Natural killer cell treated with Interleukin-12 subunit alpha and Interleukin-12 subunit beta and Interleukin-15 and Interleukin-18, amount 100 ng/mL, for 72 hours (primary cell): ENCODE results near the gene GUCY1A2. TPM values are rescaled to one million over a fixed set of nuclear protein-coding genes. Genes with fewer than 3 reads are reported as not detected.
"Not testable (repeated sequence)": the region's sequence is repeated elsewhere in the genome, so short reads cannot be mapped to it uniquely, and the experiment has no call there.

Experiments used
- ATAC-seq, 2 donors: fragments of 150-1000 bp; cut with Tn5 transposase in 1 of 2; sonication (Bioruptor Pico), chemical (Tn5 transposase) in 1 of 2; 2 replicates each; pipeline ENCODE4 v1.10.0; 2021
- DNase-seq: peaks from one replicate; pipeline ENCODE4 v3.0.0; 2022; ENCODE audit warnings: low spot score
- H3K27ac Mint-ChIP-seq, 2 donors: 1 replicate in 1 of 2; 2 replicates in 1 of 2; pipeline ENCODE4 v1.8.0; 2022; ENCODE audit warnings: mixed read lengths in 2 of 2, mild to moderate bottlenecking in 1 of 2, moderate library complexity in 1 of 2
- H3K27me3 Mint-ChIP-seq, 2 donors: 1 replicate in 1 of 2; 2 replicates in 1 of 2; pipeline ENCODE4 v1.8.0; 2022; ENCODE audit warnings: mixed read lengths in 2 of 2
- H3K36me3 Mint-ChIP-seq: one replicate; pipeline ENCODE4 v1.8.0; 2022; ENCODE audit warnings: mixed read lengths
- H3K4me1 Mint-ChIP-seq, 2 donors: 1 replicate in 1 of 2; 2 replicates in 1 of 2; pipeline ENCODE4 v1.8.0; 2022; ENCODE audit warnings: low read depth in 2 of 2, mixed read lengths in 2 of 2, mild to moderate bottlenecking in 1 of 2
- H3K4me3 Mint-ChIP-seq: one replicate; pipeline ENCODE4 v1.8.0; 2022; ENCODE audit warnings: mixed read lengths
- H3K9me3 Mint-ChIP-seq: 2 replicates; pipeline ENCODE4 v1.8.0; 2022; ENCODE audit warnings: mixed read lengths
- total RNA-seq, 2 donors: library from RNA; stranded (reverse); gene quantifications; one replicate each; pipeline ENCODE4 v1.2.3, GENCODE V29; 2022

Gene GUCY1A2
- total RNA-seq, 2 donors from 2014 or later = not detected

GRCh38 chr11:106957030-106957482 is 61.2 kb downstream of the GUCY1A2 start:
- Mint-ChIP-seq H3K27ac (no peak overlapping the region), H3K9me3 (peaks cover 29% of the 10 kb centered on the region), H3K4me3 (no peak overlapping the region), H3K27me3 (no peaks in the 10 kb centered on the region), H3K36me3 (no peaks in the 10 kb centered on the region), H3K4me1 (no peaks in the 10 kb centered on the region)
- DNase-seq (peak; percentile 51), ATAC-seq (no peak)

GRCh38 chr11:106950067-106950491 is 68.2 kb downstream of the GUCY1A2 start:
- Mint-ChIP-seq H3K4me1 (no peaks in the 10 kb centered on the region), H3K36me3 (no peaks in the 10 kb centered on the region), H3K27me3 (no peaks in the 10 kb centered on the region), H3K4me3 (no peak overlapping the region), H3K27ac (no peak overlapping the region), H3K9me3 (peaks cover 16% of the 10 kb centered on the region)
- ATAC-seq (no peak), DNase-seq (no peak)

GRCh38 chr11:106943089-106943488 is 75.2 kb downstream of the GUCY1A2 start:
- Mint-ChIP-seq H3K4me3 (no peak overlapping the region), H3K4me1 (no peaks in the 10 kb centered on the region), H3K27me3 (no peaks in the 10 kb centered on the region), H3K27ac (no peak overlapping the region), H3K36me3 (no peaks in the 10 kb centered on the region), H3K9me3 (peaks cover 13% of the 10 kb centered on the region)
- no peak for ATAC-seq
- DNase-seq = no peak

GRCh38 chr11:106939157-106939556 is 79.1 kb downstream of the GUCY1A2 start:
- H3K27ac Mint-ChIP-seq = no peak overlapping the region
- H3K4me3 Mint-ChIP-seq = no peak overlapping the region
- no peaks in the 10 kb centered on the region for H3K4me1 Mint-ChIP-seq
- no peaks in the 10 kb centered on the region for H3K36me3 Mint-ChIP-seq
- DNase-seq = no peak
- peaks cover 20% of the 10 kb centered on the region for H3K9me3 Mint-ChIP-seq
- H3K27me3 Mint-ChIP-seq = no peaks in the 10 kb centered on the region
- ATAC-seq = no peak

DNA sequence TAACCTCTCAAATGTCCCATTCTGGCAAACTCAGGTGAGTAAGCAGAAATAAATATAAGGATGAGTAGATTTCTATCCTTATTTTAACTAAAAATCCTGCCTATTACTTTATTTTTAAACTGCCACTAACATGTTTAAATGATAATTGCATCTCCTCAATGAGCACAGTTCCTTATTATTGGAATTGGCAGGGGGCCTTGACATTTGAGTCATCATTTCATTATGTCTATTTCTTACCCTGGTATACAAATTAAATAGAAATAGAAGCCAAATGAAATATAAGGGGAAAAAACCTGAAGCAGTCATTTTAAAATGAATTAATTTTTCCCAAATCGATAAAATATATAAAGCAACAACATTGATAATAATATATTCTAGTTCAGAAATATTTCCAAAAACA is 81.2 kb downstream of the GUCY1A2 start:
- ATAC-seq = no peak
- Mint-ChIP-seq H3K4me3 (no peak overlapping the region), H3K27me3 (no peaks in the 10 kb centered on the region), H3K27ac (no peak overlapping the region), H3K36me3 (no peaks in the 10 kb centered on the region), H3K4me1 (no peaks in the 10 kb centered on the region), H3K9me3 (peaks cover 13% of the 10 kb centered on the region)
- no peak for DNase-seq

GRCh38 chr11:106925245-106925644 is 93.0 kb downstream of the GUCY1A2 start:
- Mint-ChIP-seq H3K27me3 (no peaks in the 10 kb centered on the region), H3K36me3 (peaks cover 11% of the 10 kb centered on the region), H3K4me3 (no peak overlapping the region), H3K27ac (no peak overlapping the region), H3K9me3 (peaks cover 7% of the 10 kb centered on the region), H3K4me1 (no peaks in the 10 kb centered on the region)
- no peak for DNase-seq
- no peak for ATAC-seq

GRCh38 chr11:106920899-106921509 is 97.3 kb downstream of the GUCY1A2 start:
- H3K4me1 Mint-ChIP-seq = no peaks in the 10 kb centered on the region
- DNase-seq (no peak), ATAC-seq (no peak)
- no peaks in the 10 kb centered on the region for H3K27me3 Mint-ChIP-seq
- H3K4me3 Mint-ChIP-seq = no peak overlapping the region
- H3K36me3 Mint-ChIP-seq = peaks cover 6% of the 10 kb centered on the region
- no peak overlapping the region for H3K27ac Mint-ChIP-seq
- peaks cover 10% of the 10 kb centered on the region for H3K9me3 Mint-ChIP-seq

DNA sequence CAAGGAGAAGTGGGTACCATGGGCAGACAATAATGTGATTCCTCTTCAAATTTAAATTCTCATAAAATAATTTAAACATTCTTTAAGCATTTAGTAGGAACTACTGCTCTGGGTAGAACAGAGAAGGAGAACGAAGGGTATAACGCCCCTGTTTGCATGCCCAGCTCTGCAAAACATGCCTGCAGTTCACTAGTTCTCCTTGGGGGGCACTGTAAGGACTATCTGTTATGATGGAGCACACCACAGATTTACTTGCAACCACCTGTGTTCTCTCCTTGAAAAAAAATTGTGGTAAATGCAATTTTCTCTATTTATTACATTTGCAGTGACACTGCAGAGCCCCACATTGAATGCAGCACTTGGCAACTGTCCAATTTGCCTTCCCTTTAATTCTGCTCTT is 100.3 kb downstream of the GUCY1A2 start:
- Mint-ChIP-seq H3K36me3 (no peaks in the 10 kb centered on the region), H3K27ac (no peak overlapping the region), H3K9me3 (peaks cover 14% of the 10 kb centered on the region), H3K4me1 (no peaks in the 10 kb centered on the region), H3K27me3 (no peaks in the 10 kb centered on the region), H3K4me3 (no peak overlapping the region)
- ATAC-seq = no peak
- DNase-seq = no peak

- Mint-ChIP-seq H3K27me3 (no peaks in the 10 kb centered on the region), H3K4me3 (no peak overlapping the region), H3K4me1 (no peaks in the 10 kb centered on the region), H3K36me3 (no peaks in the 10 kb centered on the region), H3K27ac (no peak overlapping the region), H3K9me3 (peaks cover 15% of the 10 kb centered on the region)
- no peak for DNase-seq
- ATAC-seq = no peak
Observed at GRCh38 chr11:106914409-106914808, 103.9 kb downstream of the GUCY1A2 start.

DNA sequence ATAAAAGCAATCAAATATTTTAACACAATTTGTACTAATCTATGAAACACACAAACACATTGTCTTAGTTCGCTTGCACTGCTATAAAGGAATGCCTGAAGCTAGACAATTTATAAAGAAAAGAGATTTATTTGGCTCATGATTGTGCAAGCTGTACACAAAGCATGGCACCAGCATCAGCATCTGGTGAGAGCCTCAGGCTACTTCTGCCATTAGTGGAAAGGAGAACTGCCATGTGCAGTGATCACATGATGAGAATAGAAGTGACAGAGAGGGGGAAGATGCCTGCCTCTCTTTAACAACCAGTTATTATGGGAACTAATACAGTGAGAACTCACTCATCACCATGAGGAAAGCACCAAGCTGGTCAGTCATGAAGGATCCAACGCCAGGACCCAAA is 105.1 kb downstream of the GUCY1A2 start:
- no peak overlapping the region for H3K27ac Mint-ChIP-seq
- DNase-seq = no peak
- peaks cover 13% of the 10 kb centered on the region for H3K9me3 Mint-ChIP-seq
- no peak for ATAC-seq
- H3K4me3 Mint-ChIP-seq = no peak overlapping the region
- H3K4me1 Mint-ChIP-seq = no peaks in the 10 kb centered on the region
- H3K27me3 Mint-ChIP-seq = no peaks in the 10 kb centered on the region
- no peaks in the 10 kb centered on the region for H3K36me3 Mint-ChIP-seq

DNA sequence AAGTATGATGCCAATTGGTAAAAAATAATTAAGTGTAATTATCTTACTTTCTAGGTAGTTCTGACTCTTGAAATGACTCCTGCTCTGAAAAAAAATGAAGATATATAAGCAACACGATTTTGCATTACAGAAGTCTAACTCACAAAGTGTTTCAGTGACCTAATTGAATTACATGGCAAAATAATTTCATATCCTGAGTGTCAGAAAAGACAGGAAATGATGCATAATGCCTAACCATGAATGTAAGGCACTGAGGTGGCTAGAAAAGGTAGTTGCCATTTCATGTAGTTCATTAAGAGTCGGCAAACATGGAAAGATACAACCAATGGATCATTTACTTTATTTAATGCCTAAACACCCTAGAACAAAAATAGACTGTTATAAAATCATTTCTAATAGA is 113.5 kb downstream of the GUCY1A2 start:
- Mint-ChIP-seq H3K9me3 (peaks cover 7% of the 10 kb centered on the region), H3K36me3 (no peaks in the 10 kb centered on the region), H3K4me1 (no peaks in the 10 kb centered on the region), H3K27me3 (no peaks in the 10 kb centered on the region), H3K27ac (no peak overlapping the region), H3K4me3 (no peak overlapping the region)
- DNase-seq (no peak), ATAC-seq (no peak)

DNA sequence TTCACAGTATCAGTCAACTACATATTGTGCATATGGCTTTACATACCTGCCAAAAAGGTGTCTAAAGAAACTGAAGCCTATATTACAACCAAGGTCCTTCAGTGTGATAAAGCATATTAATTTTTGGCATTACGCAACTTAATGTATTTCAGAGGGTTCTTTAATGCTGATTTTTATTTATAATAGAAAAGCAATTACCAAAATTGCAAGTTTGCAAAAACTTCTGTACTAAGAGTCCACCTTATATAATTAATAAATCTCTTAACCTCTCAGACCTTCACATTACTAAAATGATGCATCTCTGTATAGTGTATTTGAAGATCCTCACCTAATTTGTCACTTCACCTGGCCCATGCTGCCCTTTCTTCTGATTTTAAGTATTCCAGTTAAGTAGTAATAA is 128.6 kb downstream of the GUCY1A2 start:
- H3K36me3 Mint-ChIP-seq = peaks cover 5% of the 10 kb centered on the region
- no peak for ATAC-seq

DNA sequence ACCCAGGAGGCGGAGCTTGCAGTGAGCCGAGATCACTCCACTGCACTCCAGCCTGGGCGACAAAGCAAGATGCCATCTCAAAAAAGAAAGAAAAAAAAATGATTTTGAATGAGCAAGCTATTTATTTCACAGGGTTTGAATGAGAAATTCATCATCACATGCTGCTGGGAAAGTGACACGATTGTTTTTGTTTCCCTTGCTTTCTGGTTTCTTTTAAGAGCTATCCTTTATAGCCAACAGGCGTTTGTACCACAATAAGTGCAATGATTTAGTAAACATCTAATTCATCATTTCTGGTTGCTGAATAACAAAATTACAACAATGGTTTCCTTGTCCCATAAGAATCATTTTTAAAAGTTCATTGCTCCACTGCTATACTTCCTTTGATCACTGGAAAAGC is 129.9 kb downstream of the GUCY1A2 start:
- Mint-ChIP-seq H3K4me3 (no peak overlapping the region), H3K27ac (no peak overlapping the region), H3K36me3 (peaks cover 5% of the 10 kb centered on the region), H3K27me3 (no peaks in the 10 kb centered on the region), H3K4me1 (no peaks in the 10 kb centered on the region), H3K9me3 (peaks cover 22% of the 10 kb centered on the region)
- ATAC-seq = no peak
- no peak for DNase-seq

More for the DNA sequence above, 128.6 kb downstream of the GUCY1A2 start:
- Mint-ChIP-seq H3K27ac (no peak overlapping the region), H3K9me3 (peaks cover 20% of the 10 kb centered on the region), H3K4me1 (no peaks in the 10 kb centered on the region), H3K27me3 (no peaks in the 10 kb centered on the region), H3K4me3 (no peak overlapping the region)
- no peak for DNase-seq

GRCh38 chr11:106883693-106884092 is 134.6 kb downstream of the GUCY1A2 start:
- H3K4me3 Mint-ChIP-seq, ATAC-seq, DNase-seq, H3K27ac Mint-ChIP-seq, H3K27me3 Mint-ChIP-seq, H3K36me3 Mint-ChIP-seq, H3K4me1 Mint-ChIP-seq: not testable (repeated sequence)
- H3K9me3 Mint-ChIP-seq = peaks cover 28% of the 10 kb centered on the region
